Endothelial cell of umbilical vein (primary cell): ENCODE results near the gene RBM20. TPM values are rescaled to one million over a fixed set of nuclear protein-coding genes. Genes with fewer than 3 reads are reported as not detected.

Experiments
- BruUV-seq: library from RNA; stranded (reverse); fragments of 400-500 nt; replicated peaks from 2 replicates; lab custom pipeline; 2021; lab: Mats Ljungman, UMichigan
- CTCF ChIA-PET: fragments of 300-600, 350-600 bp; sonication (Branson Sonifier 250); formaldehyde crosslinking; loops from one replicate; lab custom pipeline; 2021; ENCODE audit warnings: antibody characterized with exemption, inconsistent platforms; lab: Charles Lee
- POLR2A ChIA-PET: fragments of 300-600, 350-600 bp; sonication (Branson Sonifier 250); formaldehyde crosslinking; loops from one replicate; lab custom pipeline; 2021; ENCODE audit warnings: antibody characterized with exemption, inconsistent platforms; lab: Charles Lee
- DNase-seq: peaks from one replicate; pipeline ENCODE4 v3.0.0-alpha.2; 2011; ENCODE audit warnings: low read depth, low spot score
- FAIRE-seq: peaks from 2 replicates; lab custom pipeline; 2011; peaks lifted over from hg19 to GRCh38; lab: Jason Lieb, UNC
- H2AFZ ChIP-seq: 2 replicates; pipeline ENCODE4 v1.6.0; 2012; ENCODE audit warnings: low read depth, low read length, control low read depth, inconsistent platforms
- H3K27ac ChIP-seq: 2 replicates; pipeline ENCODE4 v1.5.1; 2011; ENCODE audit warnings: low read depth, mild to moderate bottlenecking, control low read depth, low read length, moderate library complexity; ENCODE audit not compliant: insufficient read depth
- H3K27me3 ChIP-seq, 2 experiments: 2 replicates each; pipeline versions ENCODE4 v1.6.0 to v1.6.1; 2011; ENCODE audit warnings: low read length in 2 of 2, mixed read lengths in 1 of 2; ENCODE audit not compliant: control insufficient read depth in 2 of 2, insufficient read depth in 2 of 2
- H3K36me3 ChIP-seq, 2 experiments: 2 replicates in 1 of 2; 3 replicates in 1 of 2; pipeline ENCODE4 v1.5.1; 2011; ENCODE audit warnings: low read length in 2 of 2, mild to moderate bottlenecking in 1 of 2, moderate library complexity in 1 of 2; ENCODE audit not compliant: control insufficient read depth in 2 of 2, insufficient read depth in 2 of 2; ENCODE audit errors: extremely low read depth in 1 of 2
- H3K4me1 ChIP-seq: 3 replicates; pipeline ENCODE4 v1.5.1; 2011; ENCODE audit warnings: mild to moderate bottlenecking, low read length; ENCODE audit not compliant: control insufficient read depth, insufficient read depth; ENCODE audit errors: extremely low read depth
- H3K4me2 ChIP-seq: 2 replicates; pipeline ENCODE4 v1.6.1; 2011; ENCODE audit warnings: low read length, control low read depth, mixed read lengths; ENCODE audit not compliant: insufficient read depth
- H3K4me3 ChIP-seq, 3 experiments: fragments of 200-600 bp in 1 of 3; sonication (generic), shearing (Covaris generic) in 1 of 3; replicated peaks in 1 of 3; 2 replicates each; pipeline ENCODE4 v1.5.1; 2011 to 2016; ENCODE audit warnings: control low read depth in 3 of 3, low read length in 3 of 3, mild to moderate bottlenecking in 2 of 3, inconsistent platforms in 1 of 3, low read depth in 1 of 3, moderate library complexity in 1 of 3; ENCODE audit not compliant: insufficient read depth in 1 of 3
- H3K79me2 ChIP-seq: 2 replicates; pipeline ENCODE4 v1.6.0; 2012; ENCODE audit warnings: low read length, inconsistent platforms; ENCODE audit not compliant: control insufficient read depth, insufficient read depth
- H3K9ac ChIP-seq: replicated peaks from 2 replicates; pipeline ENCODE3; 2011; ENCODE audit warnings: low read length, control low read depth; ENCODE audit not compliant: insufficient read depth; ENCODE audit errors: extremely low read depth
- H3K9me1 ChIP-seq: replicated peaks from 3 replicates; pipeline ENCODE4 v1.6.0; 2011; ENCODE audit warnings: mild to moderate bottlenecking, low read length; ENCODE audit not compliant: control insufficient read depth, insufficient read depth; ENCODE audit errors: extremely low read depth
- H3K9me3 ChIP-seq: replicated peaks from 2 replicates; pipeline ENCODE4 v1.5.1; 2012; ENCODE audit warnings: low read length, inconsistent platforms; ENCODE audit not compliant: control insufficient read depth, insufficient read depth
- H4K20me1 ChIP-seq: replicated peaks from 2 replicates; pipeline ENCODE3; 2011; ENCODE audit warnings: mild to moderate bottlenecking, low read length; ENCODE audit not compliant: control insufficient read depth, insufficient read depth; ENCODE audit errors: extremely low read depth
- CTCF ChIP-seq, 2 donors: IDR thresholded peaks; 1 replicate in 1 of 2; 2 replicates in 1 of 2; pipeline ENCODE4 v1.5.1; 2011; ENCODE audit warnings: low read length in 2 of 2, mild to moderate bottlenecking in 2 of 2, moderate library complexity in 2 of 2, control low read depth in 1 of 2, inconsistent platforms in 1 of 2, low read depth in 1 of 2; ENCODE audit not compliant: insufficient read depth in 1 of 2; ENCODE audit errors: extremely low read depth in 1 of 2
- EZH2 ChIP-seq: IDR thresholded peaks from 2 replicates; pipeline ENCODE4 v1.6.1; 2012; ENCODE audit warnings: borderline replicate concordance, low read depth, mild to moderate bottlenecking, moderate library complexity, low read length, inconsistent platforms; ENCODE audit not compliant: severe bottlenecking
- FOS ChIP-seq: IDR thresholded peaks from 2 replicates; pipeline ENCODE4 v1.6.1; 2011; ENCODE audit warnings: mild to moderate bottlenecking, low read length, moderate library complexity, borderline replicate concordance; ENCODE audit not compliant: insufficient read depth
- GATA2 ChIP-seq: IDR thresholded peaks from 2 replicates; pipeline ENCODE4 v1.7.0; 2011; ENCODE audit warnings: low read depth, mild to moderate bottlenecking, moderate library complexity, mixed read lengths, low read length; ENCODE audit not compliant: insufficient read length, insufficient read depth
- JUN ChIP-seq: IDR thresholded peaks from 2 replicates; pipeline ENCODE4 v1.6.1; 2011; ENCODE audit warnings: borderline replicate concordance, low read depth; ENCODE audit not compliant: insufficient read length, insufficient read depth
- MAX ChIP-seq: IDR thresholded peaks from 2 replicates; pipeline ENCODE4 v1.6.1; 2011; ENCODE audit not compliant: insufficient read depth, insufficient read length
- MYC ChIP-seq: IDR thresholded peaks from one replicate; pipeline ENCODE4 v1.6.1; 2011; ENCODE audit warnings: mild to moderate bottlenecking, low read depth, low read length
- POLR2A ChIP-seq: IDR thresholded peaks from 2 replicates; pipeline ENCODE4 v1.6.1; 2012; ENCODE audit warnings: low read depth, mild to moderate bottlenecking, control low read depth, low read length
- dilution Hi-C: fragments of 300-500 bp; cut with MboI; formaldehyde crosslinking; loops from one replicate; pipeline ENCODE4 v1.15.0; 2019; ENCODE audit warnings: low sequenced_read_pairs; ENCODE audit not compliant: extremely low pct_ligation_motif_present
- intact Hi-C: fragments of 100-400 bp; cut with micrococcal nuclease; formaldehyde crosslinking; loops from one replicate; pipeline ENCODE4 v1.10.0; 2022
- polyA plus RNA-seq, 4 experiments: library from polyadenylated mRNA; depleted of rRNA in 3 of 4; stranded (reverse) in 3 of 4; unstranded in 1 of 4; fragments of >200 nt; gene quantifications; 2 replicates each; pipeline versions ENCODE4 v1.2.1 to v1.2.3, GENCODE V29; 2011 to 2012; ENCODE audit warnings: missing spikeins in 1 of 4
- total RNA-seq: library from RNA; stranded (reverse); gene quantifications from 2 replicates; pipeline ENCODE4 v1.2.3, GENCODE V29; 2021

The RBM20 gene
- total and polyA plus RNA-seq, 2 donors (not counting 3 experiments of a cell fraction or from before 2014, with no cell fraction given): 0.04 TPM; not detected in 1

DNA sequence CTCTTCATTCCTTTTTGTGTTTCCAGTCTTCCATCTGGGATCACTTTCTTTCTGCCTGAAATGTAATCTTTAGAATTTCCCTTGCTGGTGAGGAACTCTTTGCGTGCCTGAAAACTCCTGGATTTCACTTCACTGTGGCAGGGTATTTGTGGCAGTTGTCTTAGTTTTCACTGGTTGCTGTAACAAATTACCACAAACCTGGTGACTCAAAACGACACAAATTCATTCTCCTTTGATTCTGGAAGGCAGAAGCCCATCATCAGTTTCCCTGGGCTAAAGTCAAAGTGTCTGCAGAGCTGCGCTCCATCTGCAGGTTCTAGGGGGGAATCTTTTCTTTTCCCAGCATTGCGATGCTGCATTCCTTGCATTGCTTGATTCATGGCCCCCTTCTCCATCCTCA lies 109.3 kb downstream of the RBM20 start:
- dilution Hi-C loops: no loop called here
- BruUV-seq: no TSS peak

GRCh38 chr10:110754375-110755105 lies 110.4 kb downstream of the RBM20 start:
- H3K4me3 ChIP-seq: no peak overlapping the region
- no TSS peak for BruUV-seq
- H3K79me2 ChIP-seq: no peaks in the 10 kb centered on the region
- H3K36me3 ChIP-seq: no peaks in the 10 kb centered on the region
- TF ChIP-seq JUN: no peak
- no peak for TF ChIP-seq MYC
- no peak for TF ChIP-seq FOS
- no peak for TF ChIP-seq GATA2
- no peak for TF ChIP-seq CTCF (IDR thresholded peaks at IDR 0.05; ENCODE audit: extremely low read depth in 1 of 2, insufficient read depth in 1 of 2, low read depth in 1 of 2, low read length in 2 of 2)
- no peak for TF ChIP-seq POLR2A
- TF ChIP-seq MAX: no peak
- H3K9ac ChIP-seq: no peak overlapping the region
- no peak overlapping the region for H2AFZ ChIP-seq
- no peak overlapping the region for H3K27ac ChIP-seq
- FAIRE-seq: no peak
- H4K20me1 ChIP-seq: no peaks in the 10 kb centered on the region
- H3K4me2 ChIP-seq: no peak overlapping the region
- ChIA-PET POLR2A (no interaction called here), CTCF (interaction anchor here (2.4 kb wide), 1 partner anchor 8 kb away, joined by 7 read pairs; no protein-coding TSS in a partner anchor)
- intact Hi-C loops (no loop called here), dilution Hi-C loops (no loop called here)
- no peaks in the 10 kb centered on the region for H3K27me3 ChIP-seq
- no peaks in the 10 kb centered on the region for H3K9me1 ChIP-seq
- no peak for DNase-seq
- peaks cover 16% of the 10 kb centered on the region for H3K4me1 ChIP-seq
- H3K9me3 ChIP-seq: no peaks in the 10 kb centered on the region

More for the DNA sequence above, 109.3 kb downstream of the RBM20 start:
- POLR2A ChIA-PET: no interaction called here
- H3K9me3 ChIP-seq: no peaks in the 10 kb centered on the region
- CTCF ChIA-PET: no interaction called here
- no peak for FAIRE-seq
- no peak overlapping the region for H3K9ac ChIP-seq
- H3K36me3 ChIP-seq: no peaks in the 10 kb centered on the region
- no peak overlapping the region for H3K27ac ChIP-seq
- H3K27me3 ChIP-seq: no peaks in the 10 kb centered on the region
- H4K20me1 ChIP-seq: no peaks in the 10 kb centered on the region
- TF ChIP-seq FOS (no peak), EZH2 (no peak), MYC (no peak), GATA2 (no peak), MAX (no peak)
- no peaks in the 10 kb centered on the region for H3K9me1 ChIP-seq
- H2AFZ ChIP-seq: no peak overlapping the region
- H3K4me1 ChIP-seq: peaks cover 7% of the 10 kb centered on the region
- H3K4me3 ChIP-seq: no peak overlapping the region
- intact Hi-C loops: no loop called here
- no peaks in the 10 kb centered on the region for H3K79me2 ChIP-seq
- H3K4me2 ChIP-seq: no peak overlapping the region
- no peak for DNase-seq
